ENCODE results near the gene NAP1L4.
A peak's percentile ranks its signal among the peaks of the same experiment; 100 is the strongest.

Gene NAP1L4

GRCh38 chr11:2963112-2963754, 28.9 kb downstream of the NAP1L4 start:
- DNase-seq (ENCODE audit: low read depth): peak; percentile 79
- no peak overlapping the region for H3K4me3 ChIP-seq (ENCODE audit: low read length)
- no peak for TF ChIP-seq CTCF (IDR thresholded peaks at IDR 0.05; ENCODE audit: insufficient read depth, low read depth, low read length, missing control alignments)

GRCh38 chr11:2961080-2961479, 31.0 kb downstream of the NAP1L4 start:
- no peak for TF ChIP-seq CTCF (IDR thresholded peaks at IDR 0.05; ENCODE audit: insufficient read depth, low read depth, low read length, missing control alignments)
- no peak for DNase-seq (ENCODE audit: low read depth)

GRCh38 chr11:2960139-2960538, 32.0 kb downstream of the NAP1L4 start:
- no peak for DNase-seq (ENCODE audit: low read depth)
- TF ChIP-seq CTCF (IDR thresholded peaks at IDR 0.05; ENCODE audit: insufficient read depth, low read depth, low read length, missing control alignments): no peak
- no peak overlapping the region for H3K4me3 ChIP-seq (ENCODE audit: low read length)

More at GRCh38 chr11:2961080-2961479, 31.0 kb downstream of the NAP1L4 start:
- H3K4me3 ChIP-seq (ENCODE audit: low read length): no peak overlapping the region

GRCh38 chr11:2958251-2958650, 33.9 kb downstream of the NAP1L4 start:
- TF ChIP-seq CTCF (IDR thresholded peaks at IDR 0.05; ENCODE audit: insufficient read depth, low read depth, low read length, missing control alignments): no peak
- no peak for DNase-seq (ENCODE audit: low read depth)
- H3K4me3 ChIP-seq (ENCODE audit: low read length): no peak overlapping the region

- DNase-seq (ENCODE audit: low read depth): no peak
- H3K4me3 ChIP-seq (ENCODE audit: low read length): no peak overlapping the region
- TF ChIP-seq CTCF (IDR thresholded peaks at IDR 0.05; ENCODE audit: insufficient read depth, low read depth, low read length, missing control alignments): no peak
These were observed 36.1 kb downstream of the NAP1L4 start for GRCh38 chr11:2955906-2956476.

- DNase-seq (ENCODE audit: low read depth): peak; percentile 50
- TF ChIP-seq CTCF (IDR thresholded peaks at IDR 0.05; ENCODE audit: insufficient read depth, low read depth, low read length, missing control alignments): no peak
- no peak overlapping the region for H3K4me3 ChIP-seq (ENCODE audit: low read length)
These were observed 37.9 kb downstream of the NAP1L4 start for GRCh38 chr11:2954263-2954662.

- TF ChIP-seq CTCF (IDR thresholded peaks at IDR 0.05; ENCODE audit: insufficient read depth, low read depth, low read length, missing control alignments): no peak
- DNase-seq (ENCODE audit: low read depth): no peak
- no peak overlapping the region for H3K4me3 ChIP-seq (ENCODE audit: low read length)
These were observed 39.8 kb downstream of the NAP1L4 start for GRCh38 chr11:2952290-2952689.

Measured in epithelial cell of esophagus (primary cell).